Measurements from ENCODE around the gene TMPRSS9. TPM values are rescaled to one million over a fixed set of nuclear protein-coding genes. Genes with fewer than 3 reads are reported as not detected.

TMPRSS9 gene
- total and polyA plus RNA-seq, 2 of the 13 experiments (the other 11 are each of a cell fraction or from before 2014, with no cell fraction given): 2.5 to 5.2 TPM

DNA sequence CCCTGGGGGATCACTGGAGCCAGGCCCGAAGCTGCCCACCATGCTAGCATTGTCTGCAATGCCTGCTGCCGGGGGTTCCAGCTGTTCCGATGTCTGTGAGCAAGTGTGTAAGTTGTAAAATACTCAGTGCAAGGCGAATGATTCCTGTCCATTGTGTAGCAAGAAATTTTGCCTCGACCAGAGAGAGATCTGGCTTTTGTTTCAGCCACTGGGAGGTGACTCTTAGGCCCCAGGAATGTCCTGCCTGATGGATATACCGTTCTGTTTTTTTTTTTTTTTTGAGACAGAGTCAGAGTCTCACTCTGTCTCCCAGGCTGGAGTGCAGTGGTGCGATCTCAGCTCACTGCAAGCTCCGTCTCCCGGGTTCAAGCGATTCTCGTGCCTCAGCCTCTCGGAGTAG, 108.5 kb downstream of the TMPRSS9 start:
- Histone ChIP-seq H2AFZ (ENCODE audit: low read length) (no peak overlapping the region), H3K4me1 (ENCODE audit: insufficient read depth, low read length) (peaks cover 28% of the 10 kb centered on the region), H3K36me3 (replicated peaks in 1 of 2; ENCODE audit: control insufficient read depth in 1 of 2, insufficient read depth in 2 of 2, low read length in 2 of 2) (no peaks in the 10 kb centered on the region), H3K9me3 (ENCODE audit: low read length) (no peaks in the 10 kb centered on the region), H4K20me1 (ENCODE audit: insufficient read depth, low read length) (no peaks in the 10 kb centered on the region), H3K4me3 (replicated peaks in 1 of 3; ENCODE audit: insufficient read depth in 1 of 3, low read depth in 2 of 3, low read length in 3 of 3) (no peak overlapping the region), H3K9ac (ENCODE audit: insufficient read depth, low read depth, low read length) (no peak overlapping the region), H3K27me3 (ENCODE audit: control insufficient read depth in 1 of 2, insufficient read depth in 2 of 2, low read length in 2 of 2) (no peaks in the 10 kb centered on the region; a peak in 1 of 5 replicates), H3K27ac (ENCODE audit: extremely low read length, insufficient read depth, low read length) (no peak overlapping the region), H3K4me2 (ENCODE audit: low read depth, low read length) (no peak overlapping the region; the same call in 1 of the 2 replicates), H3K79me2 (ENCODE audit: insufficient read depth, low read length) (no peaks in the 10 kb centered on the region)
- in situ Hi-C loops (cut with HindIII; ENCODE audit: extremely low pct_ligation_motif_present, low pct_unique_long_range_greater_than_20kb) (no loop called here), intact Hi-C loops (cut with micrococcal nuclease; ENCODE audit: unreplicated experiment) (no loop called here)
- POLR2A ChIA-PET: no interaction called here
- no peak for ATAC-seq
- 53% methylated on average over 12 of the region's 12 CpGs for WGBS (ENCODE audit: low lambda C conversion rate)
- DNase-seq (ENCODE audit: low spot score): no peak
- no peak for TF ChIP-seq ZNF550 (CRISPR knock-in tag; IDR thresholded peaks at IDR 0.05; ENCODE audit: borderline replicate concordance)
- no peak for TF ChIP-seq EHMT2 (IDR thresholded peaks at IDR 0.05; ENCODE audit: borderline replicate concordance, low read depth, low read length)
- TF ChIP-seq RFX1 (IDR thresholded peaks at IDR 0.05): no peak
- TF ChIP-seq NFKBIZ (CRISPR knock-in tag; IDR thresholded peaks at IDR 0.05): no peak
- no peak for TF ChIP-seq ZNF891 (CRISPR knock-in tag; IDR thresholded peaks at IDR 0.05)
- TF ChIP-seq HOXA3 (CRISPR knock-in tag; IDR thresholded peaks at IDR 0.05): no peak
- TF ChIP-seq ZNF205 (CRISPR knock-in tag; IDR thresholded peaks at IDR 0.05): no peak
- TF ChIP-seq, protein P1, sequence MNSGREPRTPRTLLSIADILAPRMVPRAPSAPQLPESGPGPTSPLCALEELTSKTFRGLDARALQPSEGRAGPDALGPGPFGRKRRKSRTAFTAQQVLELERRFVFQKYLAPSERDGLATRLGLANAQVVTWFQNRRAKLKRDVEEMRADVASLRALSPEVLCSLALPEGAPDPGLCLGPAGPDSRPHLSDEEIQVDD (CRISPR knock-in tag; IDR thresholded peaks at IDR 0.05; ENCODE audit: borderline replicate concordance): no peak
- TF ChIP-seq, protein P2, sequence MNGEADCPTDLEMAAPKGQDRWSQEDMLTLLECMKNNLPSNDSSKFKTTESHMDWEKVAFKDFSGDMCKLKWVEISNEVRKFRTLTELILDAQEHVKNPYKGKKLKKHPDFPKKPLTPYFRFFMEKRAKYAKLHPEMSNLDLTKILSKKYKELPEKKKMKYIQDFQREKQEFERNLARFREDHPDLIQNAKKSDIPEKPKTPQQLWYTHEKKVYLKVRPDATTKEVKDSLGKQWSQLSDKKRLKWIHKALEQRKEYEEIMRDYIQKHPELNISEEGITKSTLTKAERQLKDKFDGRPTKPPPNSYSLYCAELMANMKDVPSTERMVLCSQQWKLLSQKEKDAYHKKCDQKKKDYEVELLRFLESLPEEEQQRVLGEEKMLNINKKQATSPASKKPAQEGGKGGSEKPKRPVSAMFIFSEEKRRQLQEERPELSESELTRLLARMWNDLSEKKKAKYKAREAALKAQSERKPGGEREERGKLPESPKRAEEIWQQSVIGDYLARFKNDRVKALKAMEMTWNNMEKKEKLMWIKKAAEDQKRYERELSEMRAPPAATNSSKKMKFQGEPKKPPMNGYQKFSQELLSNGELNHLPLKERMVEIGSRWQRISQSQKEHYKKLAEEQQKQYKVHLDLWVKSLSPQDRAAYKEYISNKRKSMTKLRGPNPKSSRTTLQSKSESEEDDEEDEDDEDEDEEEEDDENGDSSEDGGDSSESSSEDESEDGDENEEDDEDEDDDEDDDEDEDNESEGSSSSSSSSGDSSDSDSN (CRISPR knock-in tag; IDR thresholded peaks at IDR 0.05): no peak
- no peak for TF ChIP-seq ISX (CRISPR knock-in tag; conservative IDR thresholded peaks at IDR 0.05)
- no peak for TF ChIP-seq HIVEP1 (CRISPR knock-in tag; IDR thresholded peaks at IDR 0.05)
- TF ChIP-seq ZNF776 (CRISPR knock-in tag; IDR thresholded peaks at IDR 0.05): no peak
- no peak for TF ChIP-seq RBAK (CRISPR knock-in tag; IDR thresholded peaks at IDR 0.05)
- no peak for TF ChIP-seq TBX2 (CRISPR knock-in tag; IDR thresholded peaks at IDR 0.05; ENCODE audit: borderline replicate concordance)
- no peak for TF ChIP-seq ARNTL (CRISPR knock-in tag; IDR thresholded peaks at IDR 0.05)
- no peak for TF ChIP-seq RFX3 (CRISPR knock-in tag; IDR thresholded peaks at IDR 0.05)
- TF ChIP-seq, protein P3, sequence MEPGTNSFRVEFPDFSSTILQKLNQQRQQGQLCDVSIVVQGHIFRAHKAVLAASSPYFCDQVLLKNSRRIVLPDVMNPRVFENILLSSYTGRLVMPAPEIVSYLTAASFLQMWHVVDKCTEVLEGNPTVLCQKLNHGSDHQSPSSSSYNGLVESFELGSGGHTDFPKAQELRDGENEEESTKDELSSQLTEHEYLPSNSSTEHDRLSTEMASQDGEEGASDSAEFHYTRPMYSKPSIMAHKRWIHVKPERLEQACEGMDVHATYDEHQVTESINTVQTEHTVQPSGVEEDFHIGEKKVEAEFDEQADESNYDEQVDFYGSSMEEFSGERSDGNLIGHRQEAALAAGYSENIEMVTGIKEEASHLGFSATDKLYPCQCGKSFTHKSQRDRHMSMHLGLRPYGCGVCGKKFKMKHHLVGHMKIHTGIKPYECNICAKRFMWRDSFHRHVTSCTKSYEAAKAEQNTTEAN (CRISPR knock-in tag; conservative IDR thresholded peaks at IDR 0.05): no peak
- TF ChIP-seq ZNF326 (CRISPR knock-in tag; IDR thresholded peaks at IDR 0.05; ENCODE audit: borderline replicate concordance): no peak
- TF ChIP-seq ZNF7 (CRISPR knock-in tag; IDR thresholded peaks at IDR 0.05): no peak
- CTCF ChIA-PET (ENCODE audit: low intra/inter-chr PET ratio, low total read pairs): no interaction called here
- BruUV-seq (replicated peaks): no TSS peak
- FAIRE-seq: no peak
